WTC11 (cell line): ENCODE data around the gene CPNE8. TPM values are rescaled to one million over a fixed set of nuclear protein-coding genes. Genes with fewer than 3 reads are reported as not detected.

ENCODE experiments used
- ATAC-seq: fragments of 200-7000 bp; cut with Tn5 transposase; 2 replicates; pipeline ENCODE4 v1.10.0; 2021; ENCODE audit warnings: mild to moderate bottlenecking, moderate library complexity
- CTCF ChIA-PET: fragments of 300-600 bp; sonication (Branson Sonifier 250); formaldehyde crosslinking; loops from one replicate; lab custom pipeline; 2021; ENCODE audit warnings: antibody characterized with exemption; lab: Charles Lee
- POLR2A ChIA-PET: fragments of 350-600 bp; sonication (Branson Sonifier 250); formaldehyde crosslinking; loops from one replicate; lab custom pipeline; 2021; ENCODE audit warnings: antibody characterized with exemption; lab: Charles Lee
- DNase-seq: peaks from one replicate; pipeline ENCODE4 v3.0.0; 2021; ENCODE audit warnings: low spot score
- H3K27ac Mint-ChIP-seq: 2 replicates; pipeline ENCODE4 v1.8.0; 2021; ENCODE audit warnings: mixed read lengths
- H3K27me3 Mint-ChIP-seq: 2 replicates; pipeline ENCODE4 v1.8.0; 2021; ENCODE audit warnings: low read depth, mild to moderate bottlenecking, moderate library complexity, mixed read lengths
- H3K36me3 Mint-ChIP-seq: 2 replicates; pipeline ENCODE4 v1.8.0; 2021; ENCODE audit warnings: mixed read lengths
- H3K4me1 Mint-ChIP-seq: 2 replicates; pipeline ENCODE4 v1.8.0; 2022; ENCODE audit warnings: mixed read lengths
- H3K4me3 Mint-ChIP-seq: 2 replicates; pipeline ENCODE4 v1.8.0; 2021; ENCODE audit warnings: mild to moderate bottlenecking, moderate library complexity, mixed read lengths
- H3K9me3 Mint-ChIP-seq: 2 replicates; pipeline ENCODE4 v1.8.0; 2021; ENCODE audit warnings: mixed read lengths
- CREB1 ChIP-seq: sonication (generic); formaldehyde crosslinking; IDR thresholded peaks from 2 replicates; pipeline ENCODE4 v1.8.0; 2023; ENCODE audit warnings: mild to moderate bottlenecking, missing genetic modification reagents
- E2F4 ChIP-seq: sonication (generic); formaldehyde crosslinking; IDR thresholded peaks from 2 replicates; pipeline ENCODE4 v1.8.1; 2022; ENCODE audit warnings: low read depth, mild to moderate bottlenecking, moderate library complexity, missing genetic modification reagents, borderline replicate concordance
- GTF2I ChIP-seq: fragments of 250-450 bp; sonication (Bioruptor Pico); conservative IDR thresholded peaks from 2 replicates; pipeline ENCODE4 v1.4.0; 2021; ENCODE audit warnings: mild to moderate bottlenecking
- MYBL2 ChIP-seq: sonication (generic); formaldehyde crosslinking; IDR thresholded peaks from 2 replicates; pipeline ENCODE4 v1.8.1; 2023; ENCODE audit warnings: mild to moderate bottlenecking, moderate library complexity, missing genetic modification reagents
- OVOL2 ChIP-seq: fragments of 250-450 bp; sonication (Bioruptor Pico); IDR thresholded peaks from 2 replicates; pipeline ENCODE4 v1.9.0; 2021; ENCODE audit warnings: mild to moderate bottlenecking, borderline replicate concordance
- SMAD3 ChIP-seq: sonication (generic); formaldehyde crosslinking; IDR thresholded peaks from 2 replicates; pipeline ENCODE4 v1.8.0; 2022; ENCODE audit warnings: missing genetic modification reagents, mild to moderate bottlenecking, borderline replicate concordance
- SOX15 ChIP-seq: fragments of 250-450 bp; sonication (Bioruptor Pico); IDR thresholded peaks from 2 replicates; pipeline ENCODE4 v1.9.0; 2021; ENCODE audit warnings: mild to moderate bottlenecking
- TEAD4 ChIP-seq: sonication (generic); formaldehyde crosslinking; IDR thresholded peaks from 2 replicates; pipeline ENCODE4 v1.8.0; 2022; ENCODE audit warnings: mild to moderate bottlenecking, missing genetic modification reagents
- ZBTB21 ChIP-seq: sonication (generic); formaldehyde crosslinking; IDR thresholded peaks from 2 replicates; pipeline ENCODE4 v1.8.1; 2023; ENCODE audit warnings: mild to moderate bottlenecking, missing genetic modification reagents, borderline replicate concordance
- ZNF121 ChIP-seq: sonication (generic); formaldehyde crosslinking; IDR thresholded peaks from 2 replicates; pipeline ENCODE4 v1.8.0; 2023; ENCODE audit warnings: missing genetic modification reagents
- ZNF232 ChIP-seq: sonication (generic); formaldehyde crosslinking; IDR thresholded peaks from 2 replicates; pipeline ENCODE4 v1.8.0; 2022; ENCODE audit warnings: mild to moderate bottlenecking, missing genetic modification reagents
- ZNF396 ChIP-seq: fragments of 250-450 bp; sonication (Bioruptor Pico); IDR thresholded peaks from 2 replicates; pipeline ENCODE4 v1.8.0; 2021; ENCODE audit warnings: mild to moderate bottlenecking, moderate library complexity, borderline replicate concordance
- ZNF671 ChIP-seq: fragments of 250-450 bp; sonication (Bioruptor Pico); IDR thresholded peaks from 2 replicates; pipeline ENCODE4 v1.8.0; 2021; ENCODE audit warnings: mild to moderate bottlenecking
- total RNA-seq: library from RNA; stranded (reverse); gene quantifications from 3 replicates; pipeline ENCODE4 v1.2.3, GENCODE V29; 2021
- TF ChIP-seq, protein P1 (sequence below): fragments of 250-450 bp; sonication (Bioruptor Pico); conservative IDR thresholded peaks from 2 replicates; pipeline ENCODE4 v1.9.0; 2021; ENCODE audit warnings: mild to moderate bottlenecking
- TF ChIP-seq, protein P2 (sequence below): sonication (generic); formaldehyde crosslinking; IDR thresholded peaks from 2 replicates; pipeline ENCODE4 v1.8.1; 2022; ENCODE audit warnings: mild to moderate bottlenecking, moderate library complexity, missing genetic modification reagents
- TF ChIP-seq, protein P3 (sequence below): sonication (generic); formaldehyde crosslinking; conservative IDR thresholded peaks from 2 replicates; pipeline ENCODE4 v1.8.1; 2022; ENCODE audit warnings: mild to moderate bottlenecking, missing genetic modification reagents
- TF ChIP-seq, protein P4 (sequence below): fragments of 250-450 bp; sonication (Bioruptor Pico); IDR thresholded peaks from 2 replicates; pipeline ENCODE4 v1.9.0; 2021; ENCODE audit warnings: mild to moderate bottlenecking, borderline replicate concordance

Gene CPNE8
- total RNA-seq, 1 experiment from 2014 or later: 8.3 TPM

GRCh38 chr12:38662829-38663228 lies 242.6 kb downstream of the CPNE8 start (continued):
- TF ChIP-seq MYBL2 (CRISPR knock-in tag): no peak
- no peak for TF ChIP-seq OVOL2 (CRISPR knock-in tag)
- TF ChIP-seq ZNF232 (CRISPR knock-in tag): no peak
- no peak for TF ChIP-seq CREB1 (CRISPR knock-in tag)
- TF ChIP-seq ZNF121 (CRISPR knock-in tag): no peak
- TF ChIP-seq SOX15 (CRISPR knock-in tag): no peak
- TF ChIP-seq, protein P1, sequence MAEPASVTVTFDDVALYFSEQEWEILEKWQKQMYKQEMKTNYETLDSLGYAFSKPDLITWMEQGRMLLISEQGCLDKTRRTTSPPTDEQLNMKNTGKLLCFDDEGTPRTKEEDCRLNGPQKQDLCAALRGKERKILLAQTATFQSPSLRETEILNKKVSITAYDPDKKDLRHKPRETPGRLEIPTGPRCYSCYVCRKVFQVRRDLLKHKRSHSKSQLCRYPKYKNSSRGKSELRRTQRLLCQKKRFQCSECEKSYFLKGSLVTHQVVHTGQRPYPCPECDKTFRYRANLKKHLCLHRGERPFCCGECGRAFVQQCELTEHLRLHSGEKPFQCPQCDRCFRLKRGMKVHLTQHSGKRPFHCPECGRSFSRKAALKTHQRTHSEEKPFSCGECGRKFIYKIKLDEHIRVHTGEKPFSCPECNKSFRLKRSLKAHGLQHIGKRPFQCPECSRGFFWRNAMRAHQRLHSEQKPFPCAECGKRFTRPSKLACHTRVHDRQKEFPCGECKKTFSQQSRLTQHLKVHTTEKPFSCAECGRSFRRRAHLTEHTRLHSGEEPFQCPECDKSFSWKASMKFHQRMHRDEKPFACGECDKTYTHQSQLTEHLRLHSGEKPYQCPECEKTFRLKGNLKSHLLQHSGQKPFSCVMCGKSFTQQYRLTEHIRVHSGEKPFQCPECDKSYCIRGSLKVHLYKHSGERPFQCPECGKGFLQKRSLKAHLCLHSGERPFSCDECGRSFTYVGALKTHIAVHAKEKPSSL (CRISPR knock-in tag): no peak
- no peak for TF ChIP-seq ZNF396 (CRISPR knock-in tag)
- no peak for TF ChIP-seq TEAD4
- TF ChIP-seq GTF2I: no peak
- no peak for TF ChIP-seq ZBTB21 (CRISPR knock-in tag)
- no peak for TF ChIP-seq SMAD3 (CRISPR knock-in tag)
- no peak for TF ChIP-seq E2F4 (CRISPR knock-in tag)
- TF ChIP-seq, protein P2, sequence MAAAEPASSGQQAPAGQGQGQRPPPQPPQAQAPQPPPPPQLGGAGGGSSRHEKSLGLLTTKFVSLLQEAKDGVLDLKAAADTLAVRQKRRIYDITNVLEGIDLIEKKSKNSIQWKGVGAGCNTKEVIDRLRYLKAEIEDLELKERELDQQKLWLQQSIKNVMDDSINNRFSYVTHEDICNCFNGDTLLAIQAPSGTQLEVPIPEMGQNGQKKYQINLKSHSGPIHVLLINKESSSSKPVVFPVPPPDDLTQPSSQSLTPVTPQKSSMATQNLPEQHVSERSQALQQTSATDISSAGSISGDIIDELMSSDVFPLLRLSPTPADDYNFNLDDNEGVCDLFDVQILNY (CRISPR knock-in tag): no peak
- TF ChIP-seq, protein P3, sequence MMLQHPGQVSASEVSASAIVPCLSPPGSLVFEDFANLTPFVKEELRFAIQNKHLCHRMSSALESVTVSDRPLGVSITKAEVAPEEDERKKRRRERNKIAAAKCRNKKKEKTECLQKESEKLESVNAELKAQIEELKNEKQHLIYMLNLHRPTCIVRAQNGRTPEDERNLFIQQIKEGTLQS (CRISPR knock-in tag): no peak

DNA sequence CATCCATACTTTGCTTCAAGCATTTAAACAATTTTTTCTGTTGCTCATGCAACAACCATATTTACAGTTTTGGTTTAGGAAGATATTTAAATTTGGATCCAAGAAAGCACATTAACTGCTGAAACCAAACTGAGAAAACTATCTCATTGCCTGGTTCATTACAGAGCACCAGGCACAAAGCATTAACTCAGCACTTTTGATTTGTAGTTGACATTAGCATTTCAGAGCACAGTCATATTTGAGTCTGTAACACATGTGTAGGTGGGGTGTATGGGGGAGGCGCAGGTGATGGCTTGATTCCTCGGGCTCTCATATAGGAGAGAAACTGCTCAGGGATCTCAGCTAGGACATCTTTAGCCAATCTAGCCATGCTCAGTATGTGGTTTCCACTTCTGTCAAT lies 251.7 kb downstream of the CPNE8 start:
- ChIA-PET POLR2A (no interaction called here), CTCF (interaction anchor here (1.0 kb wide), 1 partner anchor 253 kb away, joined by 3 read pairs; no protein-coding TSS in a partner anchor)
- ATAC-seq: no peak
- no peak for DNase-seq
- TF ChIP-seq E2F4 (CRISPR knock-in tag) (no peak), ZNF121 (CRISPR knock-in tag) (no peak), ZNF671 (CRISPR knock-in tag) (no peak)
- TF ChIP-seq, protein P4, sequence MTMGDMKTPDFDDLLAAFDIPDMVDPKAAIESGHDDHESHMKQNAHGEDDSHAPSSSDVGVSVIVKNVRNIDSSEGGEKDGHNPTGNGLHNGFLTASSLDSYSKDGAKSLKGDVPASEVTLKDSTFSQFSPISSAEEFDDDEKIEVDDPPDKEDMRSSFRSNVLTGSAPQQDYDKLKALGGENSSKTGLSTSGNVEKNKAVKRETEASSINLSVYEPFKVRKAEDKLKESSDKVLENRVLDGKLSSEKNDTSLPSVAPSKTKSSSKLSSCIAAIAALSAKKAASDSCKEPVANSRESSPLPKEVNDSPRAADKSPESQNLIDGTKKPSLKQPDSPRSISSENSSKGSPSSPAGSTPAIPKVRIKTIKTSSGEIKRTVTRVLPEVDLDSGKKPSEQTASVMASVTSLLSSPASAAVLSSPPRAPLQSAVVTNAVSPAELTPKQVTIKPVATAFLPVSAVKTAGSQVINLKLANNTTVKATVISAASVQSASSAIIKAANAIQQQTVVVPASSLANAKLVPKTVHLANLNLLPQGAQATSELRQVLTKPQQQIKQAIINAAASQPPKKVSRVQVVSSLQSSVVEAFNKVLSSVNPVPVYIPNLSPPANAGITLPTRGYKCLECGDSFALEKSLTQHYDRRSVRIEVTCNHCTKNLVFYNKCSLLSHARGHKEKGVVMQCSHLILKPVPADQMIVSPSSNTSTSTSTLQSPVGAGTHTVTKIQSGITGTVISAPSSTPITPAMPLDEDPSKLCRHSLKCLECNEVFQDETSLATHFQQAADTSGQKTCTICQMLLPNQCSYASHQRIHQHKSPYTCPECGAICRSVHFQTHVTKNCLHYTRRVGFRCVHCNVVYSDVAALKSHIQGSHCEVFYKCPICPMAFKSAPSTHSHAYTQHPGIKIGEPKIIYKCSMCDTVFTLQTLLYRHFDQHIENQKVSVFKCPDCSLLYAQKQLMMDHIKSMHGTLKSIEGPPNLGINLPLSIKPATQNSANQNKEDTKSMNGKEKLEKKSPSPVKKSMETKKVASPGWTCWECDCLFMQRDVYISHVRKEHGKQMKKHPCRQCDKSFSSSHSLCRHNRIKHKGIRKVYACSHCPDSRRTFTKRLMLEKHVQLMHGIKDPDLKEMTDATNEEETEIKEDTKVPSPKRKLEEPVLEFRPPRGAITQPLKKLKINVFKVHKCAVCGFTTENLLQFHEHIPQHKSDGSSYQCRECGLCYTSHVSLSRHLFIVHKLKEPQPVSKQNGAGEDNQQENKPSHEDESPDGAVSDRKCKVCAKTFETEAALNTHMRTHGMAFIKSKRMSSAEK (CRISPR knock-in tag): no peak
- H3K4me1 Mint-ChIP-seq: no peaks in the 10 kb centered on the region; the same call in 1 of the 2 replicates
- H3K9me3 Mint-ChIP-seq: peaks cover 10% of the 10 kb centered on the region
- no peak overlapping the region for H3K4me3 Mint-ChIP-seq
- peaks cover 6% of the 10 kb centered on the region for H3K36me3 Mint-ChIP-seq
- H3K27ac Mint-ChIP-seq: no peak overlapping the region
- no peaks in the 10 kb centered on the region for H3K27me3 Mint-ChIP-seq
